AML-193 (cell line): Measurements from ENCODE around the gene MAPK13.
"Not testable (repeated sequence)": the region's sequence is repeated elsewhere in the genome, so short reads cannot be mapped to it uniquely, and the experiment has no call there.

Source experiments
- DNase-seq, 2 experiments: peaks; one replicate each; lab custom pipeline; 2025; lab: John Stamatoyannopoulos, UW

Gene MAPK13

DNA sequence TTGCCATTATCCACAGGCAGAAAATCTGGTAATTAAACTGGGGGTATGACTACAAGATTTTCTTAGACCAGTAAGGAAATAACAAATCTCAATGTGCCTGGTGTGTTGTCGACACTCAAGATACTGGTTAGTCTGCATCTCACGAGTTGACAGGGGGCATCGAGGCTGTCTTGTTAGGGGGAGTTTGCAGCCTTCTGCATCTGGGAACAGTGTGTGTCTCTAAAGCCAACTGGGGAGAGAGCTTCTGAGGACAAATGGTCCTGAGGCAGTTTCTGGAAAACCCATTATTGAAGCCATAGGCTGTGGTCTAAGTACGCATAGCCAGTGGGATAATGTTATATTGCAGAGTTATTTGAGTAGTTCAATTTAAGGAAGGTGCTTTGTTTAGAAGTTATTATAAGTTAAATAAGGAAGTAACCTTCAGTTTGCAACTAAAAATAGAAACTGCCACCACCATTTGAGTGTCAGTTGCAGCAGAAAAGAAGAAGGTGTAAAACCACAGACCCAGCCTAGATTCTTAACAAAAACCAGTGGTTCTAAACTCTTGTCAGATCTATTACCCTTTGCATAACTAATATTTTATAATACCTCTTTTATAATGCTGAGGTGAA lies 15.4 kb upstream of the MAPK13 start:
- DNase-seq: peak; percentile 86 to 87

DNA sequence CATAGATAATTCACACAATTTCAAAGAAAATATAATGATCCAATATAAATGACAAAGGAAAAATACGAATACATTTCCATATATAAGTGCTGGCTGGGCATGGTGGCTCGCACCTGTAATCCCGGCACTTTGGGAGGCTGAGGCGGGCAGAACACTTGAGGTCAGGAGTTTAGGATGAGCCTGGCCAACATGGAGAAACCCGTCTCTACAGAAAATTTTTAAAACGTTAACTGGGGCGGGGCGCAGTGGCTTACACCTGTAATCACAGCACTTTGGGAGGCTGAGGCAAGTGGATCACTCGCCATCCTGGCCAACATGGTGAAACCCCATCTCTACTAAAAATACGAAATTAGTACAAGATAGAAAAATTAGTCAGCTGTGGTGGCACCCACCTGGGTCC lies 14.9 kb upstream of the MAPK13 start:
- DNase-seq: no peak

DNA sequence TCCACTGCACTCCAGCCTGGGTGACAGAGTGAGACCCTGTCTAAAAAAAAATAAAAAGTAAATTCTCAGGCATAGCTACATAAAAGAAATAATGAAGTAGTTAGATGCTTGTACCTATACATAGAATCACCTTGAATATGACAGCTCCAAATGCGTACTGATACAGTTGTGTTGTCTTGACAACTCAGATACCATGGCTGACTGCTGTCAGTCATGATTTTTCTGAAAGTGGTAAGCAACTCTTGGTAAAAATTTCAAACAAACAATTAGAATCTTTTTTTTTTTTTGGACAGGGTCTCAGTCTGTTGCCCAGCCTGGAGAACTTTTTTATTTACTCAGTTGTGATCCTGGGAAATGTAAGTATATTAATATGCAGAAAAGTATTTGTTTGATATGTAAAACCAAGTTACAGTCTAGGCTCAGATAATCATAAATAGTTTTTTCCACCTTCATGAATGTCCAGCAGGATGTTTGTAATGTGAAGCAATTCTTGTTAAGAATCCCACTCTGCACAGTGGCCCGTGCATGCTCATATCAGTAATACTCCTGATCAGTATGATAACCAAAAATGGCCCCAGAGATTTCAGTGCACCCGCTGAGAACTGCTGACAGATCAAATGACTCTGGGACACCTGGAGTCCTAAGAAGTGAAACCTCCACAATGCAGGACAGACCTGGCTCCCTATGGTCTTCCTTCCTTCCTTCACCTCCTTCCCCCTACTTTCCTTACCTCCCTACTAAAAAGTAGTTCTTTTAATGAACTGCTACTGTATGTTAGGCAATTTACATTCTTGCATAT lies 14.0 kb upstream of the MAPK13 start:
- DNase-seq: no peak

DNA sequence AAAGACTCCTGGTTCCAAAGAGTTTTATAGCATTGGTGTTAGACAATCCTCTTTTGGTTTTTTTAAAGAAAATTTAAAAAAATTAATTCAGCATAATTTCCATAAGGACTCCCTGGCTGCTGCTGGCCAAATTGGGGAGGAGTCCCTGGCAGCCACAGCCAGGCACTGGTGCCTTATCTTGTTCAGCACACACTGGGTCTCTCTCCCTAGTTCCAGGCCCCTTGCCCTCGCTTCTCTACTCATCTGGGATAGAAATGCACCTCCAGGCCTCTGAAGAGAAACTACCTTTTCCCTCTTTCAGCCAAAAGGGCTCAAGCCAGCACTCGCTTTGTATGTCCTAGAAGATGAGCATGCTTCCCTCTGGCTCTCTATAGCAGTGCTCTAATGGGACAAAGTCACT lies 13.4 kb upstream of the MAPK13 start:
- DNase-seq: no peak

DNA sequence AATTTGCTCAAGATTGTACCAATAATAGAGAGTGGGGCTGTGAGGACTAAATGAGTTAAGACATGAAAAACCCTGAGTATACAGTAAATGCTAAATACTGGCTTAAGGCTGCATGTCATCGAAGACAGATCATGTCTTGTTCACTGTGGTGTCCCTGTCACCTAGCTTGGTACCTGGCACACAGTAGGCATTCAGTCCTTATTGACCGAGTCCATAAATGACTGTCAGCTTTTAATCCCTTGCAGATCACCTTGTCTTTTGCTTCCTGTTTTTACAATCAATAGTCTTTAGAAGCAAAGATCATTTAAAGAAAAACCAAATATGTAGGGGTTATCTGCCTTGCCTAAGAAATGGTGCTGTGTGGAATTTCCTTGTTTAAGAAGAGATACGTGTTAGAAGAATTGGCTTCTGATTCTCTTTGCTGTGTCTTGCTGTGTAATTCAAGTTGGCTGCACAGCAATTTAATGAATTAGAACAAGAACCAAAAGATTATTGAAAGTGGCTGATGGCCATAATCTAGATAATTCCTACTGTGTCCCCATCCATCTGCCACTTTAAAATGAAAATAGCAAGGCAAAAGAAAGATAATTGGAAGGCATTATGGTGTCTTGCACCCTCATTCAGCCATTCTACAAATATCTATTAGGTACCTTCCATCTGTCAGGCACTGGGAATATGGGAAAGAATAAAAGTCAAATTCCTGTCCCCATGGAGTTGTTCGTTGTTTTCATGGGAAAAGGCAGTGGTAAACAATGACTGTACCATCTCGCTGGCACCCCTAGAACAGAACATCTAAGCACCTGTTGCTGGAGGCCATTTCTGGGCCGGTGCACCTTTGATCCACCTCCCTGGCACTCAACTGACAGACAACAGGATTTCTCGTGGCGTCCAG lies 12.4 kb upstream of the MAPK13 start:
- DNase-seq: no peak

DNA sequence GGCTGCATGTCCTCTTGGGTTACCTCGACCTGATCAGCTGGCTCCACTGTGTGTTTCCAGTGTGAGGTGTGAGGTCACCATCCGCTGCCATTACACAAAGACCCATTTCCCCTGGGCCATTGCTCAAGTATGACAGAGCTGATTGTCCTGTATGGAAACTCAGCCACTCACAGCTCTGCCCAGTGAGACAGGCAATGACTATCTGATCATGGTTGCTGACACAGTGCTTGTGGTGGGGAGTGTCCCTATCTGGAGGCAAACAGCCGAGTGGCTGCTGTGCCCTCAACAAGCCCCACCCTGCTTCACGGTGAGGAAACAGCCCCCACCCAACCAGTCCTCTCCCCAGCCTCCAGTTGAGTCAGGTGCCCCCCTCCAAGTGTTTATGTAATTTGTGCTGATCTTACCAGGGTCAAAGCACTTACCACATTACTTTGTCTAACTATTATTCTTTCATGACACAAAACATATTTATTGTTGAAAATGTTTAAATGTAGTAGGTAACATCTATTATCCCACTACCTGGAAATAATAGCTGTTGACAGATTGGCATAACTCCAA lies 11.7 kb upstream of the MAPK13 start:
- no peak for DNase-seq

DNA sequence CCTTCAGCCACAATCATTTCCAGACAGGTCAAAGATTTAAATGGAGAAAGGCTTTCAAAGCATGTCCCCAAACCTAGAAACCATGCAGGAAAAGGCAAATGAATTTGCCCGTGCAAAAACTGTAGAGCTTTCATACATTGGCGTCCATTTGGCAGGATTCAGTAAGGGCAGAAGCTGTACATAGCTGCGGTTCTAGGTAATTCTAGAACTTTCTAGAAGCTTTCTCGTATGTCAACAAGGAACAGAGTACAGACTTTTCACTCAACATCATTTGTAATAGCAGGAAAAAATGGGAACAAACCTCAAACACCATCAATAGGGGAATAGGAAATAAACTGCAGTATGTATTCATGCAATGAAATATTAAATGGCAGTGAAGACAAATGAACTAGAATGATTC lies 11.1 kb upstream of the MAPK13 start:
- DNase-seq: no peak

DNA sequence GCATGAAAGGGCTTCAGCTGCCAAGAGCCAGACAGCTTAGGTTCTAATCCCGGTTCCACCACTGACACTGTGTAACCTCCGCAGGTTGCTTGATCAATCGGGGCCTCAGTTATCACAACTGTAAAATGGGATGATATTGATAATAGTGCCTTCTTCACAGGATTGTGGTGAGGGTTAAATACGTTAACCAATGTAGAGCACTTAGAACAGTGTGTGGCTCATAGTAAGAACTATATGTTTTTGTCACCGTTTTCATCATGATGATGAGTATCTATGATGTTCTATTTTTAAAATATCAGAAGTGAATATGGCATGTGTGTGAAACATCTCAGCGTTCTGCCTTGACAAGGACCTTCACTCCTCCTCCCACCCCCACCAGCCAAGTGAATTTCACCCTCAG lies 10.3 kb upstream of the MAPK13 start:
- no peak for DNase-seq

DNA sequence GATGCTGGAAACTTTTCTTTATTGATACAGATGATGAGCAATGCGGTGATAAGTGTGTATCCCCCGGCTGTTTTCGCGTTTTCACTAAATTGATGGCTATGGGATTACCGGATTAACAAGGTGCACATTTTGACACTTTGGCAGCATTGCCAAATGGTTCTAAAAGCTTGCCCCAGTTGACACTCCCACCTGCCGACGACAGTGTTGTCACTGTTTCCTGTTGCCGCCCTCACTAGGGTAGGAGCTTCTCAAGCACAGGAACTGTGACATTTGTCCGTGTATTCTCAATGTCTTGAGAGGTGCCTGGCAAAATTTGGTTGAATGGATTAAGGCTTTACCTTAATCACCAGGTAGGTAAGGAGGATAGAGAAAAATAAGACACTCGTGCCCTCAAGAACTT lies 9.8 kb upstream of the MAPK13 start:
- DNase-seq: no peak

DNA sequence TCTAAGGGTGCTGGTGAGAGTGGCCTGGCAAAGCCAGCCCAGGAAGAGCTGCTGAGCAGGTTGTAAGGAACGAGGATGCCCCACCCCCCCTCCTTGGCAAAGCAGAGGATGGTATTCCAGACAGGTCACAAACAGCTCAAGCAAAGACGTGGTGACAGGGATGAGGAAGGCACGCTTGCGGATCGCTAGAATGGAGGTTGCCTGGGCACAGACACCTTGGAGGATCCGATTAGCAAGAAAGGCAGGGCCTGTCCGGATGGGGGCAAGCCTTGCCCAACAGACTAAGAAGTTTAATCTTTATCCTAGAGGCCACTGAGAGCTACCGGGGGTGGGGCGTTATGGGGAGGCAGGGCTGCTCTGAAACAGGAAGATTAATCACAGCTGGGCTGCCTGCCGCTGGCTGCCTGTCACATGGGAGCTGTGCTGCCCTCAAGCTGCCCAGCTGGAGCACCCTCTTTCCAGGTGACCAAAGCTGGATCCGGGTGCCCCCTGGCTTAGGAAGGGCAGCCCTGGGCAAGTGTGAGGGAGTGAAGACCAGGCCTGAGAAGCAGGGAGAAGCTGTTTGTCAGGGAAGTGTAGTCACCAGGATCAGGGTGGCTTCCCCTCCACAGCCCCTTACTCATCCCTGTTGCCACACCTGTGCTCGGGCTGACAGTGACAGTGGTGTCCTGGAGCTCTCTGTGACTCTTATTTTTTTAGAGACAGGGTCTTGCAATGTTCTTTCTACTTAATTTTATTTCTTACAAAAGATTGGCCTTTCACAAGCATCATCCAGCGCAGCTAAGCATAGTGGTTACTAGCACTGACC lies 9.1 kb upstream of the MAPK13 start:
- peak; percentile 74 to 79 for DNase-seq

DNA sequence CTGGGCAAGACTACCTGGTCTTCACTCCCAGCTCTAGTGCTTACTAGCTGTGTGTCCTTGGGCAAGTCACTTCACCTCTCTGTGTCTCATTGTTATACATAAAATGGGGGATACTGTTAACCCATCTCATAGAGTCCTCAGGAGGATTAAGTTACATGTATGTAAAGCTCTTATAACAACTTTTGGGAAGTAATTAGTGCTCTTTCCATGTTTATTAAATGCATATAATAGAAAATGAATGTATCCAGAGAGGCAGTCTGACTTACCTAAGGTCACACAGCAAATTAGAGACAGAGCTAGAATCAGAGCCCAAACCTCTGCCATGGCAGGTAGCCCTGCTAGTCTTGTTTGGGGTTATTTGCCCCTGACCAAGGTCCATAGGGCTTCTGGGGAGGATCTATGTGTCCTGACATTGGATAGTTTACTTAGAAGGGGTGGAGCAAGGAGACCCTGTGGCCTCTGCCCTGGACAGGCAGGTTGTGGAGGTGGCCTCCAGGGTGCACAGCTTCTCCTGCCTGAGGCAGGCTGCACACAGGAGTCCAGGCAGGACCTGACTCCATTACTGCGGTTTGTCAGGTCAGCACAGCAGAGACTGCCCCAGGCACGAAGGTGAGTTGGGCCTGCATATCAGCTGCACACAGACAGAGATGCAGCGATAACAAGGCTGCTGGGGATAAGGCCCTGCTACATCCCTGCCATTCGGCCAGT lies 8.4 kb upstream of the MAPK13 start:
- DNase-seq: no peak

DNA sequence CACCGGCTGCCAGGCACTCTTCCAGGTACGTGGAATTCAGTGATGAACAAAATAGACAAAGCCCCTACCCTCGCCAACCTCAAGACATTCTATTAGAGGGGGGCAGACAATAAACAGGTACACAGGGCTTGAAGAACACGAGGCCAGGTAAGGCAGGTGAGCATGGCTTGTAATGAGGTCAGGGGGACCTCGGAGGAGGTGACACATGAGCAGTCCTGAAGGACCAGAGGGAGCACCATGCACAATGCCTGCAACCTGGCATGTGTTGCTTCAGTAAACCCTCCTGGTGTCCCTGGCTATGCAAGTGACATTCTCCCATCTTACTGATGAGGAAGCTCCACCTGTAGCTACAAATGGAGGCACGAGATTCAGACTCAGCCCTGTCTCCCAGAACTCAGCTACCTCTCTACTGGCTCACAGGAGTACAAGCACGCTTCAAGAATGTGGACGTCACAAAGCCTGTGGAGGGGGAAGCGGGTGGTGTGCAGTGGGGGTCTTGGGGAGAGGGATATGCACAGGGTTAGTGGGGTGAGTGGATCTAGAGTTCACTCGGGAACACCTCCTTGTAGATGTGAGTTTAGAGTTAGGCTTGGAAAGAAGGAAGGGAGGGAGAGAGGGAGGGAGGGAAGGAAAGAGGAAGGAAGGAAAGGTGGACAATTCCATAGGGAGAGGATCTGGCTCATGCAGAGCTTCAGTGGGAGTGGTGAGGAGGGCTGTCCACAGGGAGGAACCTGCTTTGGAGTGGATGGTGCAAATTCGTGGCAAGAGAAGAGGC lies 7.6 kb upstream of the MAPK13 start:
- no peak for DNase-seq

DNA sequence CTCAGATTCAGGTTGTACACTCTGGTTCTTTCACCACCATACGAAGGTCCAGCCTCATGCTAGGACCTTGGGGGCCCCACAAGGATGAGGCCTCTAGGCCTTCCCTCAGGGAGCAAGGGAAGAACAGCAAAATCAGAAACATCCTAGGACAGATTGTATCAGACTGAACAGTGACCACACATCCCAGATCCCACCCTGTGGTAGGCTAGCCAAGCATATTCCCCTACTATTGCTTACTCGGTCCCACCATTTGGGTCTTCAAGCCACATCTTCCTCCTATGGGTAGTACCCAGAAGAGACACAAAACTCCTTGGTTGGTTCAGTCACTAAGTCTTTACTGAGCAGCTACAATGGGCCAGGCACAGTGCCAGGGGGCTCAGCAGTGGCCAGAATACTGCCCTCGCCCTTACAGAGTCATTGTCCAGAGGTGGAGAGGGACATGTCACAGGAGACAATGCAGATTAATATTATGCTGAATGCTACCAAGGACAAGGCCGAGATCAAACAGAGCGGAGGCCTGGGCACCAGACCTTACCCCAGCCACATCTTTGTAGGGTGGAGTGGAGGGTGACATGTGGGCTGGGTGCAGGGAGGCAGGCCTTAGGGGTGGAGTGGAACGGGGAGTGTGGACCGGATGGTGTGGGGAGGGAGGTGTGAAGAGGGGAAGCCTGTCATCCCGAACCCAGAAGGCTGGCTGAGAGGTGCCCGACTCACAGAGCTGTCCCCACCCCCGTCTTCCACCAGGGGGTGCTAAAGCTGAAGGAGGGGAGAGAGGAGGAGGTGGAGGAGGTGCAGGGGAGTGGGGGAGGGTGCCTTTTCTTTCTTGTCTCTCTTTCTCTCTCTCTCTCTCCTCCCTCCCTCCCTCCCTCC lies 6.8 kb upstream of the MAPK13 start:
- peak; percentile 81 to 90 for DNase-seq

DNA sequence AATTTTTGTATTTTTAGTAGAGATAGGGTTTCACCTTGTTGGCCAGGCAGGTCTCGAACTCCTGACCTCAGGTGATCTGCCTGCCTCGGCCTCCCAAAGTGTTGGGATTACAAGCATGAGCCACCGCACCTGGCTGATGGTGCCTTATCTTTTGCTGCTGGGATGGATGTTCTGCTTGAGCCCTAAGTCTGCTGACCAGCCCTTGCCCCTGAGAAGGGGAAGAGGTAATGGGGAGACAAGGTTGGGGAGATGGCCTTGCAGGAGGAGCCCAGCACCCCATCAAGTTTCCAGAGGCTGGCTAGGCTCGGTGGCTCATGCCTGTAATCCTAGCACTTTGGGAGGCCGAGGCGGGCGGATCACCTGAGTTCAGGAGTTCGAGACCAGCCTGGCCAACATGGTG lies 6.0 kb upstream of the MAPK13 start:
- not testable (repeated sequence) for DNase-seq

DNA sequence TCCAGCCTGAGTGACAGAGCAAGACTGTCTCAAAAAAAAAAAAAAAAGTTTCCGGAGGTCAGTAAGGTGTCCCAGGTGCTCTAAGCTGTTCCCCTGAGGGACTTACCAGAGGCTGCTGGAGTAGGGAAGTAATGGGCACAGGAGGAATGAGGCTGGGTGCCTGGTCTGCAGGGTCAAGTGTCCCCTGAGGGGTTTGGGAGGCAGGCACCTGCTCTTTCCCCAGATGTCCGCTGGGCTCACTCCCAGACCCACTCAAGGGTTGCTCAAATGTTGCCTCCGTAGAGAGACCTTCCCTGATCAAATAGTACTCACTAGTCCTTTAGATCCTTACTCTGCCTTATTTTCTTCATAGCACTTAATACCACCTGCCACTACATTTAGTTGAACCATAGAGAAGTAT lies 5.4 kb upstream of the MAPK13 start:
- no peak for DNase-seq

DNA sequence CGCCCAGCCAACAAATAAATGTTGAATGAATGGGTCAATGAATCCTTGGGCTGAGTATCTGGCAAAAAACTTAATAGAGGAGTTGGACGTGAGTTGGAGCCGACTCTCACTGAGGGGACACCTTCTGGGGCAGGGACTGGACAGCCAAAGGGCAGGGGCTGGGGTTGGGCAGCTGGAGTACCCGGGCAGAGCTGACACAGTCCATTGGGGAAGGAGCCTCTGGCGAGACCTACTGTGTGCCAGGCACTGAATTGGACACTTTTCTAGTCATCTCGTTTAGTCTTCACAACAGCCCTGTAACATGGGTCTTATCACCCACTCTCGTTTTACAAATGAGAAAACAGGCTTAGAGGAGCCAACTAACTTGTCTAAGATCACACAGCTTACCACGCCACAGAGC lies 4.7 kb upstream of the MAPK13 start:
- DNase-seq: no peak

DNA sequence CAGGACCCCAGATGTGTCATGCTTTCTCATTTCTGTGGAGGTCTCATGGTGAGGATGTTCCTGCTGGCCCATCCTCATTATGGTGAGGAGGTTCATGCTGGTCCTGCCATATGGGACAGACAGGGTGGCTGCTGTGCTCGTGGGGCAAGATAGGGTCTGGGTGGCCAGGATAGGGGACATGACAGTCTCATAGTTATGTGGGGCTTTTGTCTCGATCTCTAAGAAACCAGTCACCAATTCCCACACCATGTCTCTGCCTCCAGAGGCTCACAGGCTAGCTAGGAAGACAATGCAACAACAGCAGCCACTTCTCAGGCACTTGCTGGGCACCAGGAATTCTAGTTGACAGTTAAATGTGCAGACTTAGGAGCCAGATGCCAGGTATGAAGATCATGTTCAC lies 4.2 kb upstream of the MAPK13 start:
- no peak for DNase-seq

DNA sequence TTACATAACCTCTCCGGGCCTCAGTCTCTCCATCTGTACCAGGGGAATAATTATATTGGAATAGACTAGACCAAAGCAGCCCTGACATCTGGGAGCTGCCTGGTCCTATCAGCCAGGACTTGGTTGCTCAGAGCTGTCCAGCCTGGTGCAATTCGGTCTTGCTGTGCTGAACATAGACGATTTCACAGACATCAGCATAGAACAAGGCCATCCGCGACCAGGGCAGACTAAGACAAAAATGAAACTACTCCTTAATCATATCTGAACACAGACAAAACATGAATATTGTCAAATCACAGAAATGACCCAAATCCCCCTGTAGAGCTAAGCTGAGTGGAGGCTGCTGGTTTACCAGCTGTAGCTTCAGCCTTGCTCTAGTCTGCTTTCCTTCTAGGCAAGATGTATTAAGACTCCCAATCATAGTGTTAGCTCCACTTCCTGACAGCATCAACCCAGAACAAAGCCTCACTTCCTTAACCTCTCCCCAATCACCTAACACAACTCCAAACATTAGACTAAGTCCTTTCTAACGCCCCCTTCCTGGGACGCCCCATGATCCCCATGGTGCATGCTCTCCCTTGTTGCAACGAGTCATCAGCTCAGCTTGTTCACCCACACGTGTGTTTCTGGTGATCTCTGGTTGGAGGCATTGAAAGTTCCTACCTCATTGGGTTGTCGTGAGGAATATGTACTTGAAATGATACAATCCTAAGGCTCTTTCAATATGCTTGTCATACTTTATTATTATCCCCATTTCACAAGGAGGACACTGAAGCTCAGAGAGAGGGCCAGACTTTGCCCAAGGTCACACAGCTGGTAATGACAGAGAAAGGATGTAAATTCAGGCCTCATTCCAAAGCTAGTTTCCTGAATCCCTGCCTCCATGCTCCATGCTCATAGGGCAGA lies 3.5 kb upstream of the MAPK13 start:
- DNase-seq: no peak
